ENCODE measurements around the gene ADARB1. TPM values are rescaled to one million over a fixed set of nuclear protein-coding genes. Genes with fewer than 3 reads are reported as not detected.

Gene ADARB1
- polyA plus RNA-seq, 1 donor (not counting 4 experiments of a cell fraction or from before 2014, with no cell fraction given): 13.0 TPM

DNA sequence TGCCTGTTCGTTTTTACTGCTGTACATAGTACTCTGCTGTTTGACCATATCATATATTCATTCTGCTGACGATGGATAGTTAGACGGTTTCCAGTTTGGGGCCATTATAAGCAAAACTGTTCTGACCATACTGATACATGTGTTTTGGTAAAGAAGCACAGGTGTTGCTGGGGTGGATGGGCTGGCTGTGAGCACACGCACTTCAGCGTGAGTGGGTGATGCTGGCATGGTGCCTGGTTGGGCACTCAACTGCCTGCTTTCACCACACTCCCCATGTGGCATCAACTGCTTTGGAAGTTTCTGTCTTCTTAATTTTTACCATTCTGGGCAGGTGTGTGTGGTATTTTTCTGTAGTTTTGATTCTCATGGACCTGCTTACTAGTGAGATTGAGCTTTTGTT lies 37.3 kb downstream of the ADARB1 start:
- H3K36me3 ChIP-seq (ENCODE audit: control insufficient read depth in 2 of 2, extremely low read depth in 1 of 2, insufficient read depth in 2 of 2, low read length in 2 of 2): no peaks in the 10 kb centered on the region
- no peak for FAIRE-seq
- no peak for TF ChIP-seq EZH2 (IDR thresholded peaks at IDR 0.05; ENCODE audit: low read length)
- TF ChIP-seq, protein P1, sequence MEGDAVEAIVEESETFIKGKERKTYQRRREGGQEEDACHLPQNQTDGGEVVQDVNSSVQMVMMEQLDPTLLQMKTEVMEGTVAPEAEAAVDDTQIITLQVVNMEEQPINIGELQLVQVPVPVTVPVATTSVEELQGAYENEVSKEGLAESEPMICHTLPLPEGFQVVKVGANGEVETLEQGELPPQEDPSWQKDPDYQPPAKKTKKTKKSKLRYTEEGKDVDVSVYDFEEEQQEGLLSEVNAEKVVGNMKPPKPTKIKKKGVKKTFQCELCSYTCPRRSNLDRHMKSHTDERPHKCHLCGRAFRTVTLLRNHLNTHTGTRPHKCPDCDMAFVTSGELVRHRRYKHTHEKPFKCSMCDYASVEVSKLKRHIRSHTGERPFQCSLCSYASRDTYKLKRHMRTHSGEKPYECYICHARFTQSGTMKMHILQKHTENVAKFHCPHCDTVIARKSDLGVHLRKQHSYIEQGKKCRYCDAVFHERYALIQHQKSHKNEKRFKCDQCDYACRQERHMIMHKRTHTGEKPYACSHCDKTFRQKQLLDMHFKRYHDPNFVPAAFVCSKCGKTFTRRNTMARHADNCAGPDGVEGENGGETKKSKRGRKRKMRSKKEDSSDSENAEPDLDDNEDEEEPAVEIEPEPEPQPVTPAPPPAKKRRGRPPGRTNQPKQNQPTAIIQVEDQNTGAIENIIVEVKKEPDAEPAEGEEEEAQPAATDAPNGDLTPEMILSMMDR (optimal IDR thresholded peaks at IDR 0.05 in 1 of 3, IDR thresholded peaks at IDR 0.05 in 1 of 3, conservative IDR thresholded peaks at IDR 0.05 in 1 of 3; ENCODE audit: extremely low read depth in 1 of 3, insufficient read depth in 2 of 3, low read length in 3 of 3): no peak
- dilution Hi-C loops (cut with MboI; ENCODE audit: extremely low pct_ligation_motif_present, low sequenced_read_pairs): no loop called here
- H3K4me1 ChIP-seq (ENCODE audit: control insufficient read depth, extremely low read depth, insufficient read depth, low read length): peaks cover 6% of the 10 kb centered on the region
- H2AFZ ChIP-seq (ENCODE audit: control insufficient read depth, low read length): no peak overlapping the region
- no peak overlapping the region for H3K4me3 ChIP-seq (ENCODE audit: control insufficient read depth in 2 of 3, extremely low read depth in 1 of 3, insufficient read depth in 2 of 3, low read depth in 1 of 3, low read length in 3 of 3)
- DNase-seq (ENCODE audit: low read depth, low spot score): no peak
- H3K27ac ChIP-seq (ENCODE audit: control insufficient read depth, insufficient read depth, low read length): no peak overlapping the region
- H3K9ac ChIP-seq (ENCODE audit: control insufficient read depth, extremely low read depth, insufficient read depth, low read length): no peak overlapping the region
- peaks cover 3% of the 10 kb centered on the region for H4K20me1 ChIP-seq (ENCODE audit: control insufficient read depth, extremely low read depth, insufficient read depth, low read length)
- H3K9me3 ChIP-seq (ENCODE audit: control insufficient read depth, low read depth, low read length): no peaks in the 10 kb centered on the region
- no peaks in the 10 kb centered on the region for H3K27me3 ChIP-seq (ENCODE audit: control insufficient read depth, extremely low read depth, insufficient read depth, low read length)
- peaks cover 2% of the 10 kb centered on the region for H3K9me1 ChIP-seq (ENCODE audit: control insufficient read depth, extremely low read depth, insufficient read depth, low read length)
- peaks cover 21% of the 10 kb centered on the region for H3K79me2 ChIP-seq (ENCODE audit: control insufficient read depth, insufficient read depth, low read length)
- H3K4me2 ChIP-seq (ENCODE audit: control insufficient read depth, extremely low read depth, insufficient read depth, low read depth, low read length): no peak overlapping the region

DNA sequence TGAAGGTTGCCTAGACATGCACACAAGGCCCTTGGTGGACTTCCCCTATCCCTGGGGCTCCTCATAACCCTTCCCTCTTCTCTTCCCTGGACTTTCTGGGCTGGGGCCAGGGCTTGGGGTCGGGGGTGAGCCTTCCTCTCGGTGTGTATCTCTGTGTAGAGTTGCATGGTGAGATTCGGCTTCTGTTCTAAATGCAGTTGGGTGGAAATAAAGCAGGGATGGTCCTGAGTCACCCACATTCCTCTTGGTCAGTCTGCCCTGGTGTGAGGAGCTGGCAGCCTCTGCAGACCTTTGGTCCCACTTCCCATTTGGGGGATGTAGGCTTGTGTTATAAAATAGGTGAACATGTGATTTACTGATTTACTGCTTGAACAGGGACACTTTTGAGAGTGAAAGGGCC lies 38.0 kb downstream of the ADARB1 start:
- dilution Hi-C loops (cut with MboI; ENCODE audit: extremely low pct_ligation_motif_present, low sequenced_read_pairs): no loop called here
- H3K4me3 ChIP-seq (ENCODE audit: control insufficient read depth in 2 of 3, extremely low read depth in 1 of 3, insufficient read depth in 2 of 3, low read depth in 1 of 3, low read length in 3 of 3): no peak overlapping the region
- H3K9me1 ChIP-seq (ENCODE audit: control insufficient read depth, extremely low read depth, insufficient read depth, low read length): peaks cover 2% of the 10 kb centered on the region
- H3K36me3 ChIP-seq (ENCODE audit: control insufficient read depth in 2 of 2, extremely low read depth in 1 of 2, insufficient read depth in 2 of 2, low read length in 2 of 2): no peaks in the 10 kb centered on the region
- H3K79me2 ChIP-seq (ENCODE audit: control insufficient read depth, insufficient read depth, low read length): peaks cover 21% of the 10 kb centered on the region
- no peak overlapping the region for H3K4me2 ChIP-seq (ENCODE audit: control insufficient read depth, extremely low read depth, insufficient read depth, low read depth, low read length)
- DNase-seq (ENCODE audit: low read depth, low spot score) (no peak), FAIRE-seq (no peak)
- H3K27me3 ChIP-seq (ENCODE audit: control insufficient read depth, extremely low read depth, insufficient read depth, low read length): no peaks in the 10 kb centered on the region
- peaks cover 3% of the 10 kb centered on the region for H4K20me1 ChIP-seq (ENCODE audit: control insufficient read depth, extremely low read depth, insufficient read depth, low read length)
- no peak overlapping the region for H3K9ac ChIP-seq (ENCODE audit: control insufficient read depth, extremely low read depth, insufficient read depth, low read length)
- no peak overlapping the region for H3K27ac ChIP-seq (ENCODE audit: control insufficient read depth, insufficient read depth, low read length)
- no peaks in the 10 kb centered on the region for H3K9me3 ChIP-seq (ENCODE audit: control insufficient read depth, low read depth, low read length)
- no peak overlapping the region for H2AFZ ChIP-seq (ENCODE audit: control insufficient read depth, low read length)
- peaks cover 6% of the 10 kb centered on the region for H3K4me1 ChIP-seq (ENCODE audit: control insufficient read depth, extremely low read depth, insufficient read depth, low read length)
- TF ChIP-seq, protein P1 (optimal IDR thresholded peaks at IDR 0.05 in 1 of 3, IDR thresholded peaks at IDR 0.05 in 1 of 3, conservative IDR thresholded peaks at IDR 0.05 in 1 of 3; ENCODE audit: extremely low read depth in 1 of 3, insufficient read depth in 2 of 3, low read length in 3 of 3): no peak
- no peak for TF ChIP-seq EZH2 (IDR thresholded peaks at IDR 0.05; ENCODE audit: low read length)
